K562 (cell line): ENCODE measurements around the gene DHRS13. TPM values are rescaled to one million over a fixed set of nuclear protein-coding genes. Genes with fewer than 3 reads are reported as not detected.

ENCODE experiments used
- FOXA1 ChIP-seq: fragments of 450-650 bp; IDR thresholded peaks from 2 replicates; pipeline ENCODE4 v1.6.1; 2016; ENCODE audit warnings: mild to moderate bottlenecking, borderline replicate concordance
- KAT8 ChIP-seq: fragments of 450-650 bp; IDR thresholded peaks from 2 replicates; pipeline ENCODE4 v1.6.1; 2016; ENCODE audit warnings: low read depth, mild to moderate bottlenecking
- MECOM ChIP-seq: fragments of 250-450 bp; sonication (Bioruptor Pico); IDR thresholded peaks from 2 replicates; pipeline ENCODE4 v1.8.0; 2022; ENCODE audit warnings: inconsistent platforms
- PCBP2 ChIP-seq: fragments of 200-400 bp; formaldehyde crosslinking; IDR thresholded peaks from 2 replicates; pipeline ENCODE4 v1.6.1; 2018; ENCODE audit warnings: low read length, low read depth, mild to moderate bottlenecking, moderate library complexity; ENCODE audit not compliant: poor library complexity, severe bottlenecking
- POU5F1 ChIP-seq: fragments of 150-350 bp; IDR thresholded peaks from 2 replicates; pipeline ENCODE4 v1.6.1; 2014; ENCODE audit warnings: borderline replicate concordance, low read length, low read depth, mild to moderate bottlenecking; ENCODE audit not compliant: partially characterized antibody
- TAF9B ChIP-seq: fragments of 450-650 bp; IDR thresholded peaks from 2 replicates; pipeline ENCODE4 v1.6.1; 2018; ENCODE audit warnings: mild to moderate bottlenecking; ENCODE audit not compliant: partially characterized antibody
- WHSC1 ChIP-seq: IDR thresholded peaks from one replicate; pipeline ENCODE4 v1.6.1; 2012; ENCODE audit warnings: low read length, control low read depth, inconsistent platforms
- ZNF444 ChIP-seq: fragments of 250-450 bp; sonication (Bioruptor Pico); IDR thresholded peaks from 2 replicates; pipeline ENCODE4 v1.4.0; 2020; ENCODE audit warnings: mild to moderate bottlenecking, moderate library complexity
- ZNF589 ChIP-seq: fragments of 200-800 bp; sonication (Bioruptor generic); IDR thresholded peaks from 2 replicates; pipeline ENCODE4 v1.6.1; 2016; ENCODE audit warnings: low read depth, missing genetic modification characterization, missing compliant biosample characterization
- ZNF780A ChIP-seq: fragments of 250-450 bp; sonication (Bioruptor Pico); IDR thresholded peaks from 2 replicates; pipeline ENCODE4 v1.5.0; 2021; ENCODE audit warnings: mild to moderate bottlenecking
- polyA plus RNA-seq, 8 experiments: library from polyadenylated mRNA; depleted of rRNA in 4 of 8; stranded (reverse) in 5 of 8; unstranded in 3 of 8; fragments of >200 nt; fragmentation: Nextera tagmentation in 2 of 8; fragmentation: Illumina TruSeq in 1 of 8; extraction: Ambion mirVana in 2 of 8; extraction: Trizol in 1 of 8; gene quantifications; 2 replicates each; pipeline versions ENCODE4 v1.2.1 to v1.2.3, GENCODE V29; 2011 to 2014; ENCODE audit warnings: inconsistent platforms in 1 of 8, missing spikeins in 1 of 8
- total RNA-seq, 7 experiments: library from RNA; depleted of rRNA in 6 of 7; stranded (reverse); fragments of >200 nt in 6 of 7; fragmentation: Illumina TruSeq in 2 of 7; extraction: Trizol in 2 of 7; gene quantifications; 2 replicates each; pipeline versions ENCODE4 v1.2.1 to v1.2.3, GENCODE V29; 2011 to 2021; ENCODE audit warnings: low replicate concordance in 1 of 7
- TF ChIP-seq, protein P1 (sequence below), 2 experiments: fragments of 450-650 bp in 1 of 2; sonication (generic) in 1 of 2; formaldehyde crosslinking in 1 of 2; IDR thresholded peaks in 1 of 2; conservative IDR thresholded peaks in 1 of 2; 2 replicates each; pipeline versions ENCODE4 v1.6.1 to v1.8.1; 2016 to 2023; ENCODE audit warnings: mild to moderate bottlenecking in 2 of 2, moderate library complexity in 2 of 2, inconsistent platforms in 1 of 2, missing genetic modification reagents in 1 of 2
- TF ChIP-seq, protein P2 (sequence below): sonication (generic); formaldehyde crosslinking; IDR thresholded peaks from 2 replicates; pipeline ENCODE4 v1.8.1; 2023; ENCODE audit warnings: missing genetic modification reagents, mild to moderate bottlenecking, borderline replicate concordance
- TF ChIP-seq, protein P3 (sequence below): fragments of 450-650 bp; formaldehyde crosslinking; IDR thresholded peaks from 2 replicates; pipeline ENCODE4 v1.4.0; 2020; ENCODE audit warnings: mild to moderate bottlenecking
- TF ChIP-seq, protein P4 (sequence below): fragments of 250-450 bp; sonication (Bioruptor Pico); IDR thresholded peaks from 2 replicates; pipeline ENCODE4 v1.4.0; 2020; ENCODE audit warnings: mild to moderate bottlenecking, moderate library complexity

DHRS13 gene
- total and polyA plus RNA-seq, 9 of the 15 experiments (the other 6 are each of a cell fraction or from before 2014, with no cell fraction given): 0.32 to 52.3 (median 34.3) TPM; not detected in 1

DNA sequence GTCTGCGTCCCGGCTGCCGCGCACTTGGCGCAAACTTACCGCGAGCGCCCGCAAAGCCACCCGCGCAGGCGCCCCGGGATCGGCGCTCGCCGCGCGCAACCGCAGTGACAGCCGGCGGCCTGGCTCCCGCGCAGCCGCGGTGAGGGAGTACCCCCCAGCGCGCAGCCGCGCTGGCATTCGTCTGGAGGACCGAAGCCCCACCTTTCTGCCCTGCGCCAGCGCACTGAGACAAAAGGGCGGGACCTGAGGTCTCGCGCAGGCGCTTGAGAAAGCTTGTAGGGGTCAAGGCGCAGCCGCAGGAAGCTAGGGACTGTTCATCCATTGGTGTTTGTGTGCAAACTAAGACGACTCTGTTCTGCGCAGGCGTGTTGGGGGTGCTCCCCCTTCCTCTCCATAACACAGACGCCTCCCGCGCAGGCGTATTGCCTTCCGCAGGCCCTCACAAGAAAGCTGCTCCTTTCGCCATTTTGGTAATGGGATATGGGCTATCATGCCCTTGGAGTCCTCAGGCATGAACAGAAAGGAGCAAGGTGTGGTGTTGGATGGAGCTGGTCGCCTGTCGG, 48.6 kb upstream of the DHRS13 start, which contains the start of gene PHF12 (continued):
- no peak for TF ChIP-seq TAF9B
- peak; percentile 98 for TF ChIP-seq POU5F1
- no peak for TF ChIP-seq ZNF444
- TF ChIP-seq WHSC1: no peak
- TF ChIP-seq, protein P1, sequence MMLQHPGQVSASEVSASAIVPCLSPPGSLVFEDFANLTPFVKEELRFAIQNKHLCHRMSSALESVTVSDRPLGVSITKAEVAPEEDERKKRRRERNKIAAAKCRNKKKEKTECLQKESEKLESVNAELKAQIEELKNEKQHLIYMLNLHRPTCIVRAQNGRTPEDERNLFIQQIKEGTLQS (IDR thresholded peaks at IDR 0.05): no peak
- TF ChIP-seq, protein P1 (CRISPR knock-in tag; conservative IDR thresholded peaks at IDR 0.05): no peak
- TF ChIP-seq, protein P2, sequence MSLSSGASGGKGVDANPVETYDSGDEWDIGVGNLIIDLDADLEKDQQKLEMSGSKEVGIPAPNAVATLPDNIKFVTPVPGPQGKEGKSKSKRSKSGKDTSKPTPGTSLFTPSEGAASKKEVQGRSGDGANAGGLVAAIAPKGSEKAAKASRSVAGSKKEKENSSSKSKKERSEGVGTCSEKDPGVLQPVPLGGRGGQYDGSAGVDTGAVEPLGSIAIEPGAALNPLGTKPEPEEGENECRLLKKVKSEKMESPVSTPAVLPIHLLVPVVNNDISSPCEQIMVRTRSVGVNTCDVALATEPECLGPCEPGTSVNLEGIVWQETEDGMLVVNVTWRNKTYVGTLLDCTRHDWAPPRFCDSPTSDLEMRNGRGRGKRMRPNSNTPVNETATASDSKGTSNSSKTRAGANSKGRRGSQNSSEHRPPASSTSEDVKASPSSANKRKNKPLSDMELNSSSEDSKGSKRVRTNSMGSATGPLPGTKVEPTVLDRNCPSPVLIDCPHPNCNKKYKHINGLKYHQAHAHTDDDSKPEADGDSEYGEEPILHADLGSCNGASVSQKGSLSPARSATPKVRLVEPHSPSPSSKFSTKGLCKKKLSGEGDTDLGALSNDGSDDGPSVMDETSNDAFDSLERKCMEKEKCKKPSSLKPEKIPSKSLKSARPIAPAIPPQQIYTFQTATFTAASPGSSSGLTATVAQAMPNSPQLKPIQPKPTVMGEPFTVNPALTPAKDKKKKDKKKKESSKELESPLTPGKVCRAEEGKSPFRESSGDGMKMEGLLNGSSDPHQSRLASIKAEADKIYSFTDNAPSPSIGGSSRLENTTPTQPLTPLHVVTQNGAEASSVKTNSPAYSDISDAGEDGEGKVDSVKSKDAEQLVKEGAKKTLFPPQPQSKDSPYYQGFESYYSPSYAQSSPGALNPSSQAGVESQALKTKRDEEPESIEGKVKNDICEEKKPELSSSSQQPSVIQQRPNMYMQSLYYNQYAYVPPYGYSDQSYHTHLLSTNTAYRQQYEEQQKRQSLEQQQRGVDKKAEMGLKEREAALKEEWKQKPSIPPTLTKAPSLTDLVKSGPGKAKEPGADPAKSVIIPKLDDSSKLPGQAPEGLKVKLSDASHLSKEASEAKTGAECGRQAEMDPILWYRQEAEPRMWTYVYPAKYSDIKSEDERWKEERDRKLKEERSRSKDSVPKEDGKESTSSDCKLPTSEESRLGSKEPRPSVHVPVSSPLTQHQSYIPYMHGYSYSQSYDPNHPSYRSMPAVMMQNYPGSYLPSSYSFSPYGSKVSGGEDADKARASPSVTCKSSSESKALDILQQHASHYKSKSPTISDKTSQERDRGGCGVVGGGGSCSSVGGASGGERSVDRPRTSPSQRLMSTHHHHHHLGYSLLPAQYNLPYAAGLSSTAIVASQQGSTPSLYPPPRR (CRISPR knock-in tag): no peak
- no peak for TF ChIP-seq KAT8
- TF ChIP-seq FOXA1: no peak
- TF ChIP-seq, protein P3, sequence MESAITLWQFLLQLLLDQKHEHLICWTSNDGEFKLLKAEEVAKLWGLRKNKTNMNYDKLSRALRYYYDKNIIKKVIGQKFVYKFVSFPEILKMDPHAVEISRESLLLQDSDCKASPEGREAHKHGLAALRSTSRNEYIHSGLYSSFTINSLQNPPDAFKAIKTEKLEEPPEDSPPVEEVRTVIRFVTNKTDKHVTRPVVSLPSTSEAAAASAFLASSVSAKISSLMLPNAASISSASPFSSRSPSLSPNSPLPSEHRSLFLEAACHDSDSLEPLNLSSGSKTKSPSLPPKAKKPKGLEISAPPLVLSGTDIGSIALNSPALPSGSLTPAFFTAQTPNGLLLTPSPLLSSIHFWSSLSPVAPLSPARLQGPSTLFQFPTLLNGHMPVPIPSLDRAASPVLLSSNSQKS (CRISPR knock-in tag): no peak
- TF ChIP-seq ZNF780A (CRISPR knock-in tag): no peak
- TF ChIP-seq, protein P4, sequence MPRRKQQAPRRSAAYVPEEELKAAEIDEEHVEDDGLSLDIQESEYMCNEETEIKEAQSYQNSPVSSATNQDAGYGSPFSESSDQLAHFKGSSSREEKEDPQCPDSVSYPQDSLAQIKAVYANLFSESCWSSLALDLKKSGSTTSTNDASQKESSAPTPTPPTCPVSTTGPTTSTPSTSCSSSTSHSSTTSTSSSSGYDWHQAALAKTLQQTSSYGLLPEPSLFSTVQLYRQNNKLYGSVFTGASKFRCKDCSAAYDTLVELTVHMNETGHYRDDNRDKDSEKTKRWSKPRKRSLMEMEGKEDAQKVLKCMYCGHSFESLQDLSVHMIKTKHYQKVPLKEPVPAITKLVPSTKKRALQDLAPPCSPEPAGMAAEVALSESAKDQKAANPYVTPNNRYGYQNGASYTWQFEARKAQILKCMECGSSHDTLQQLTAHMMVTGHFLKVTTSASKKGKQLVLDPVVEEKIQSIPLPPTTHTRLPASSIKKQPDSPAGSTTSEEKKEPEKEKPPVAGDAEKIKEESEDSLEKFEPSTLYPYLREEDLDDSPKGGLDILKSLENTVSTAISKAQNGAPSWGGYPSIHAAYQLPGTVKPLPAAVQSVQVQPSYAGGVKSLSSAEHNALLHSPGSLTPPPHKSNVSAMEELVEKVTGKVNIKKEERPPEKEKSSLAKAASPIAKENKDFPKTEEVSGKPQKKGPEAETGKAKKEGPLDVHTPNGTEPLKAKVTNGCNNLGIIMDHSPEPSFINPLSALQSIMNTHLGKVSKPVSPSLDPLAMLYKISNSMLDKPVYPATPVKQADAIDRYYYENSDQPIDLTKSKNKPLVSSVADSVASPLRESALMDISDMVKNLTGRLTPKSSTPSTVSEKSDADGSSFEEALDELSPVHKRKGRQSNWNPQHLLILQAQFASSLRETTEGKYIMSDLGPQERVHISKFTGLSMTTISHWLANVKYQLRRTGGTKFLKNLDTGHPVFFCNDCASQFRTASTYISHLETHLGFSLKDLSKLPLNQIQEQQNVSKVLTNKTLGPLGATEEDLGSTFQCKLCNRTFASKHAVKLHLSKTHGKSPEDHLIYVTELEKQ (CRISPR knock-in tag): no peak
- no peak for TF ChIP-seq ZNF589 (CRISPR knock-in tag)
- TF ChIP-seq PCBP2: no peak
- TF ChIP-seq MECOM (CRISPR knock-in tag): no peak
